ENCODE results near the gene SLC37A4.
"Not testable (repeated sequence)": the region's sequence is repeated elsewhere in the genome, so short reads cannot be mapped to it uniquely, and the experiment has no call there.

The SLC37A4 gene

GRCh38 chr11:119041821-119042514, 11.3 kb upstream of the SLC37A4 start:
- DNase-seq: no peak

- DNase-seq: not testable (repeated sequence)
Observed at GRCh38 chr11:119039471-119039870, 8.8 kb upstream of the SLC37A4 start.

GRCh38 chr11:119038884-119039283, 8.2 kb upstream of the SLC37A4 start:
- DNase-seq: no peak

GRCh38 chr11:119034813-119035212, 4.1 kb upstream of the SLC37A4 start:
- DNase-seq: no peak

GRCh38 chr11:119033421-119033820, 2.7 kb upstream of the SLC37A4 start:
- not testable (repeated sequence) for DNase-seq

- no peak for DNase-seq
Observed at GRCh38 chr11:119031912-119032280, 1.2 kb upstream of the SLC37A4 start.

- no peak for DNase-seq
Observed at GRCh38 chr11:119030029-119030328, 698 bp downstream of the SLC37A4 start.

GRCh38 chr11:119029340-119030028, 1.2 kb downstream of the SLC37A4 start:
- DNase-seq: no peak

GRCh38 chr11:119029069-119029339, 1.7 kb downstream of the SLC37A4 start:
- DNase-seq: no peak

GRCh38 chr11:119028346-119029068, 2.2 kb downstream of the SLC37A4 start:
- DNase-seq: no peak

GRCh38 chr11:119027561-119028345, 2.9 kb downstream of the SLC37A4 start:
- DNase-seq: no peak

- DNase-seq: no peak
Observed at GRCh38 chr11:119026970-119027369, 3.7 kb downstream of the SLC37A4 start.

GRCh38 chr11:119025978-119026766, 4.5 kb downstream of the SLC37A4 start:
- DNase-seq: no peak

- no peak for DNase-seq
Observed at GRCh38 chr11:119025541-119025940, 5.1 kb downstream of the SLC37A4 start.

GRCh38 chr11:119025099-119025473, 5.6 kb downstream of the SLC37A4 start:
- DNase-seq: no peak

GRCh38 chr11:119024430-119025098, 6.1 kb downstream of the SLC37A4 start:
- no peak for DNase-seq

- no peak for DNase-seq
Observed at GRCh38 chr11:119023741-119024140, 6.9 kb downstream of the SLC37A4 start.

GRCh38 chr11:119021631-119022030, 9.0 kb downstream of the SLC37A4 start:
- DNase-seq: no peak

GRCh38 chr11:119019996-119020395, 10.7 kb downstream of the SLC37A4 start:
- no peak for DNase-seq

GRCh38 chr11:119018074-119018938, 12.4 kb downstream of the SLC37A4 start, which contains the start of the genes RPS25 and TRAPPC4:
TSS of gene RPS25 (minus strand) at chr11:119018343. CDS start at chr11:119018284, 59 bp downstream.
TSS of gene TRAPPC4 (plus strand) at chr11:119018766. CDS start at chr11:119018796, 30 bp downstream.
- peak; percentile 95 for DNase-seq

- not testable (repeated sequence) for DNase-seq
Observed at GRCh38 chr11:119017377-119017776, 13.3 kb downstream of the SLC37A4 start.
